ENCODE results near the gene ATP9A.
"Not testable (repeated sequence)": the region's sequence is repeated elsewhere in the genome, so short reads cannot be mapped to it uniquely, and the experiment has no call there.

The ATP9A gene

GRCh38 chr20:51750037-51750769 is 18.0 kb downstream of the ATP9A start:
- peak; percentile 47 for DNase-seq

GRCh38 chr20:51749674-51750036 is 18.5 kb downstream of the ATP9A start:
- no peak for DNase-seq

GRCh38 chr20:51747182-51747911 is 20.8 kb downstream of the ATP9A start:
- no peak for DNase-seq

- DNase-seq = no peak
These were observed 22.4 kb downstream of the ATP9A start for GRCh38 chr20:51745804-51746203.

DNA sequence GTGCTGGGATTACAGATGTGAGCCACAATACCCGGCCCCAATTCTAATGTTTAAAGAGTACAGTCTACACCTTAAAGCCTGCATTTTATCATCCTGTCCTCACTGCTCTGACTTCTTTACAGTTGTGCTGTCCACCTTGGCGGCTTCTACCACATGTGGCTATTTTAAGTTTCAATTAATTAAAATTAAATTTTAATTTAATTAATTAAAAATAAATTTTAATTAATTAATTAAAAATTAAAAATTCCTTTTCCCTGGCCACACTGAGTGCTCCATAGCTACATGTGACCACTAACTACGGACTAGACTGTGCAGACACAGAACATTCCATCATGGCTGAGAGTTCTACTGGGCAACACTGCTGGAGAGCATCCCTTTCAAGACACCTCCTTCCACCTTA is 27.4 kb downstream of the ATP9A start:
- DNase-seq = no peak

GRCh38 chr20:51740308-51740707 is 27.9 kb downstream of the ATP9A start:
- DNase-seq = not testable (repeated sequence)

GRCh38 chr20:51739722-51740249 is 28.4 kb downstream of the ATP9A start:
- DNase-seq = no peak

GRCh38 chr20:51738877-51739447 is 29.2 kb downstream of the ATP9A start:
- DNase-seq = no peak

DNA sequence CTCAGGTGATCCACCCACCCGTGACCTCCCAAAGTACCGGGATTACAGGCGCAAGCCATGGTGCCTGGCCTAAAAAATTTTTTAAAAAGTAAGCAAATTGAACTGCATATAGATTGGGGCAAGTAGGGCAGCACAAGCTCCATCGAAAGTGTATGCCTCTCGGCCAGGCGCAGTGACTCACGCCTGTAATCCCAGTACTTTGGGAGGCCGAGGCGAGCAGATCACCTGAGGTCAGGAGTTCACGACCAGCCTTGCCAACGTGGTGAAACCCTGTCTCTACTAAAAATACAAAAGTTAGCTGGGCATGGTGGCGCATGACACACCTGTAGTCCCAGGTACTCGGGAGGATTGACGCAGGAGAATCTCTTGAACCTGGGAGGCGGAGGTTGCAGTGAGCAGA is 29.9 kb downstream of the ATP9A start:
- not testable (repeated sequence) for DNase-seq

- DNase-seq = no peak
These were observed 31.2 kb downstream of the ATP9A start for GRCh38 chr20:51736947-51737346.

DNA sequence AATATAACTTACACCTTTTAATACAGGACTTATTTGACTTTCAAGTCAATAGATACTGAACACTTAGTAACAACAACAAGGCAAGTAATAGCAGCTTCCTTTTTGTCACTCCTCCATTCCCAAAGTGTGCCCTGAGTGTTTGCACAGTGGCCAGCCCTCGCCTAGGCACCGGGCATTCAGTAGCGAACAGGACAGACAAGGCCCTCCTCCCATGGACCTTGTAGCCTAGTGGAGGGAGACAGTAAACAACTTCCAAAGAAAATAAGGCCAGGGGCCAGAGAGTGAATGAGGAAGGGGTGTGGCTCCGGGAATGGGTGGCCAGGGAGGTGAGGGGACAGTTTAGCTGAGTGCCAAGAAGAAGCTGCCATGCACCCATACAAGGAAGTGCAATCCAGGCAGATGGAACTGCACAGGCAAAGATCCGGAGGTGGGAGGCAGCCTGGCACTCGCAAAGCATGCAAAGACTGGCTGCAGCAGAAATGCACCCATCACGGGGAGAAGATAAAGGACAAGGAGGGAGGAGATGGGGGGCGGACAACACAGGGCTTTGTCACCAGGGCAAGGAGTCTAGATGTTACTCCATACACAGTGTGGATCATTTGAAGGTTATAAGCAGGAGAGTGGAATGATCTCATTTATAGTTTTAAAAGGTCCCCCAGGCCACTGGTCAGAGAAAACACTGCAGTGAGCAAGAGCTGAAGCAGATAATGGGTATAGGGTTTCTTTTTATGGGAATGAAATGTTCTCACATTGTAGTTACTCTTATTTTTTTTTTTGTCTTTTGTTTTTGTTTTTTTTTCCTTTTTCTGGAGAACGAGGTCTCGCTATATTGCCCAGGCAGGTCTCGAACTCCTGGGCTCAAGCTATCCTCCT is 32.2 kb downstream of the ATP9A start:
- DNase-seq = no peak

- no peak for DNase-seq
These were observed 33.1 kb downstream of the ATP9A start for GRCh38 chr20:51734876-51735720.

DNA sequence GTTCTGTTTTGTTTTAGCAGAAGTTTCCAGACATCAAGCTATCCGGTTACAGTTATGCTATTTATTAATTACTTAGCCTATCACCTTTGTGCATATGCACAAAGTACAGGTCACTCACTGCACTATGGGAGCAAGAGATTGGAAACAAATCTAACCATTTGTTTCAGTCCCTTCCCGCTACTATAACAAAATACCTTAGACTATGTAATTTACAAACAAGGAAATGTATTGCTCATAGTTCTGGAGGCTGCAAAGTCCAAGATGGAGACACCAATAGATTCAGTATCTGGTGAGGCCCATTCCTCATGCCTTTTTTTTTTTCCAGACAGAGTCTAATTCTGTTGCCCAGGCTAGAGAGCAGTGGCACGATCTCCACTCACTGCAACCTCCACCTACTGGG is 35.1 kb downstream of the ATP9A start:
- DNase-seq = no peak

- no peak for DNase-seq
These were observed 35.9 kb downstream of the ATP9A start for GRCh38 chr20:51732096-51732791.

- no peak for DNase-seq
These were observed 36.5 kb downstream of the ATP9A start for GRCh38 chr20:51731731-51732095.

DNA sequence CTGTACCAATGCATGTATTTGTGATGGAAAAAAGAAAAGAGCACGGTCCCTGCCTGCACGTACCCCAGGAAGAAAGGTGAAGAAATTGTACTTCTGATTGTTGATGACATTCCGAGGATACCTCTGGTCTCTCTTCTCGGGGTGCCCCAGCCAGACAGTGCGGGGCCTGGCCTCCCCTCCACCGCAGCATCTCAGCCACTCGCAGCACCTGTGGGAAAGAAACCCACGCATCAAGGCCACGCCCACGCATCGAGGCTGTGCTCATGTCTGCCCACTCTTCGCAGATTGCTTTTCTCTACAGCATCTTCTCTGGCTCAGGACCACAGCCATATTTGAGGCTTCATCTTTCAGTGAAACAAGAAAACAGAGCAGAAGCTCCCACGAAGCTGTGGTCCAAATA is 38.4 kb downstream of the ATP9A start:
- no peak for DNase-seq

DNA sequence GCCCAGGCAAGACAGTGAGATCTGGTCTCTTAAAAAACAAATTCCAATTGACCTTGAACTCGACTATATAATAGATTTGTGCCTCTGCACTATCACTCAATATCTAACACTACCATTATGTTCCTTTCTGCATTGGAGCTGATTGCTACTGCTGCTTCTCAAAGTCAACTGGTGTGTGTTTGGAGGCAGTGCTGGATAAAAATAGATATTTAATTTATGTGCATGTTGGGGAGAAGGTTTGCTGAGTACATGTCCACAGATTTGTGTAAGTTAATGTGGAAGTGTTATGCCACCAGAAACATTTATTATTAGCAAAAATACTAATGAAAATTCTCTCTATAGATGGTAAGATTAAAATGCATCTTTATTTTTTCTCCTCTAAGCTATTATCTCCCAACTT is 39.5 kb downstream of the ATP9A start:
- DNase-seq = no peak

GRCh38 chr20:51727872-51728271 is 40.3 kb downstream of the ATP9A start:
- no peak for DNase-seq

GRCh38 chr20:51725584-51726176 is 42.5 kb downstream of the ATP9A start:
- no peak for DNase-seq

GRCh38 chr20:51723026-51723425 is 45.2 kb downstream of the ATP9A start:
- not testable (repeated sequence) for DNase-seq

GRCh38 chr20:51722246-51722645 is 45.9 kb downstream of the ATP9A start:
- not testable (repeated sequence) for DNase-seq
